DND-41 (cell line): Measurements from ENCODE around the gene XYLT1.

Experiments
- EZH2 ChIP-seq: IDR thresholded peaks from 3 replicates; pipeline ENCODE4 v1.6.1; 2012; ENCODE audit warnings: borderline replicate concordance, low read depth, mild to moderate bottlenecking, moderate library complexity, low read length, inconsistent platforms; ENCODE audit not compliant: severe bottlenecking
- TF ChIP-seq, protein P1 (sequence below): IDR thresholded peaks from 2 replicates; pipeline ENCODE4 v1.5.1; 2012; ENCODE audit warnings: borderline replicate concordance, low read length, moderate library complexity, mild to moderate bottlenecking; ENCODE audit not compliant: poor library complexity, severe bottlenecking; ENCODE audit errors: extremely low read depth

DNA sequence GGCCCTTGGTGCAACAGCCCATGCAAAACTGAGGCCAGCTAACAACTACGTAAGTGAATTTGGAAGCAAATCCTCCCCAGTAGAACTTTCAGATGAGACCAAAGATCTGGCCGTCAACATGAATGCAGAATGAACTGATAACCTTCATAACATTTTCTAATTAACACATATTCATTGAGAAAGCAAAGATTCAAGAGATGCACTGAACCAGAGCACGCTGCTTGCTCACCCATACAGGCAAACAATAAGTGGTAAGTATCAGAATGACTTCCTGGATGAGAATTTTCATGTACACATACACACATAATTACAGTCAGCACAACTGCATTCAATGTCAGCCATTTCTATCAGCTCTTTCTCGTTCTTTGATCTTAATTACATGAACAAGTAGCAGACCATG lies 30.6 kb downstream of the XYLT1 start:
- TF ChIP-seq, protein P1, sequence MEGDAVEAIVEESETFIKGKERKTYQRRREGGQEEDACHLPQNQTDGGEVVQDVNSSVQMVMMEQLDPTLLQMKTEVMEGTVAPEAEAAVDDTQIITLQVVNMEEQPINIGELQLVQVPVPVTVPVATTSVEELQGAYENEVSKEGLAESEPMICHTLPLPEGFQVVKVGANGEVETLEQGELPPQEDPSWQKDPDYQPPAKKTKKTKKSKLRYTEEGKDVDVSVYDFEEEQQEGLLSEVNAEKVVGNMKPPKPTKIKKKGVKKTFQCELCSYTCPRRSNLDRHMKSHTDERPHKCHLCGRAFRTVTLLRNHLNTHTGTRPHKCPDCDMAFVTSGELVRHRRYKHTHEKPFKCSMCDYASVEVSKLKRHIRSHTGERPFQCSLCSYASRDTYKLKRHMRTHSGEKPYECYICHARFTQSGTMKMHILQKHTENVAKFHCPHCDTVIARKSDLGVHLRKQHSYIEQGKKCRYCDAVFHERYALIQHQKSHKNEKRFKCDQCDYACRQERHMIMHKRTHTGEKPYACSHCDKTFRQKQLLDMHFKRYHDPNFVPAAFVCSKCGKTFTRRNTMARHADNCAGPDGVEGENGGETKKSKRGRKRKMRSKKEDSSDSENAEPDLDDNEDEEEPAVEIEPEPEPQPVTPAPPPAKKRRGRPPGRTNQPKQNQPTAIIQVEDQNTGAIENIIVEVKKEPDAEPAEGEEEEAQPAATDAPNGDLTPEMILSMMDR: no peak
- no peak for TF ChIP-seq EZH2
